Left ventricle myocardium superior (tissue), 1 donor: ENCODE data around the gene ZNF227. TPM values are rescaled to one million over a fixed set of nuclear protein-coding genes. Genes with fewer than 3 reads are reported as not detected.
"Not testable (repeated sequence)": the region's sequence is repeated elsewhere in the genome, so short reads cannot be mapped to it uniquely, and the experiment has no call there.

Experiments used
- ATAC-seq: fragments of 200-7000 bp; cut with Tn5 transposase; one replicate; pipeline ENCODE4 v1.9.1; 2020; ENCODE audit warnings: mild to moderate bottlenecking, moderate library complexity
- DNase-seq: peaks from one replicate; pipeline ENCODE4 v3.0.0-alpha.2; 2020
- intact Hi-C: fragments of 100-400 bp; cut with micrococcal nuclease; formaldehyde crosslinking; loops from one replicate; pipeline ENCODE4 v1.11.0; 2022
- long read RNA-seq: library from polyadenylated mRNA; unstranded; transcript quantifications from one replicate; pipeline ENCODE4 v2.0.0, GENCODE V29; 2021
- total RNA-seq: library from RNA; stranded (reverse); fragmentation: NEBNext Ultra II Directional; extraction: Animal tissue kit (Norgen Biotek cat#: 25700); gene quantifications from one replicate; pipeline ENCODE4 v1.2.1, GENCODE V29; 2021
- donor health status: DM: no; HTN: yes; CAD: no; lungs with severe emphysema.

The ZNF227 gene
- total RNA-seq: 11.5 TPM
- long read RNA-seq, partial matches to known transcripts: 0 of 7 reads
- long read RNA-seq, other reads (novel, unspliced or antisense): 5 of 7 reads

- intact Hi-C loops: no loop called here
- ATAC-seq (peak; percentile 97), DNase-seq (peak; percentile 94)
Observed at GRCh38 chr19:44212250-44212865, at the start of gene ZNF227. Gene ZNF227, plus strand, starts transcription at chr19:44212532. Its CDS starts 5,261 bp downstream, at chr19:44217793.

GRCh38 chr19:44163789-44164188 is 48.5 kb upstream of the ZNF227 start:
- no peak for ATAC-seq
- no peak for DNase-seq
- intact Hi-C loops: no loop called here

- intact Hi-C loops: no loop called here
- ATAC-seq (no peak), DNase-seq (no peak)
Observed at GRCh38 chr19:44164327-44164672, 48.0 kb upstream of the ZNF227 start.

GRCh38 chr19:44164673-44165512 is 47.4 kb upstream of the ZNF227 start, which contains the start of gene ZNF226:
Gene ZNF226, plus strand, starts transcription at chr19:44165100. Its CDS starts 4,981 bp downstream, at chr19:44170081.
- intact Hi-C loops: no loop called here
- DNase-seq (peak; percentile 85), ATAC-seq (peak; percentile 99)

- DNase-seq, ATAC-seq, intact Hi-C loops: not testable (repeated sequence)
Observed at GRCh38 chr19:44170660-44171059, 41.7 kb upstream of the ZNF227 start.

- ATAC-seq: no peak
- intact Hi-C loops: no loop called here
Observed at GRCh38 chr19:44176590-44176989, 35.7 kb upstream of the ZNF227 start.

GRCh38 chr19:44180968-44181367 is 31.4 kb upstream of the ZNF227 start:
- intact Hi-C loops: no loop called here
- no peak for DNase-seq
- ATAC-seq: no peak

More at GRCh38 chr19:44176590-44176989, 35.7 kb upstream of the ZNF227 start:
- DNase-seq: no peak

- intact Hi-C loops: no loop called here
- DNase-seq (no peak), ATAC-seq (no peak)
Observed at GRCh38 chr19:44182145-44182544, 30.2 kb upstream of the ZNF227 start.

GRCh38 chr19:44190020-44190419 is 22.3 kb upstream of the ZNF227 start:
- ATAC-seq: no peak
- no peak for DNase-seq
- intact Hi-C loops: no loop called here

- ATAC-seq (no peak), DNase-seq (no peak)
- intact Hi-C loops: no loop called here
Observed at GRCh38 chr19:44192127-44192526, 20.2 kb upstream of the ZNF227 start.

- DNase-seq: no peak
- intact Hi-C loops: no loop called here
- no peak for ATAC-seq
Observed at GRCh38 chr19:44196772-44197171, 15.6 kb upstream of the ZNF227 start.

GRCh38 chr19:44202470-44202869 is 9.9 kb upstream of the ZNF227 start:
- intact Hi-C loops: no loop called here
- ATAC-seq (no peak), DNase-seq (no peak)

- DNase-seq (no peak), ATAC-seq (no peak)
- intact Hi-C loops: no loop called here
Observed at GRCh38 chr19:44202974-44203373, 9.4 kb upstream of the ZNF227 start.

- intact Hi-C loops, ATAC-seq, DNase-seq: not testable (repeated sequence)
Observed at GRCh38 chr19:44203877-44204276, 8.5 kb upstream of the ZNF227 start.

- DNase-seq (no peak), ATAC-seq (no peak)
- intact Hi-C loops: no loop called here
Observed at GRCh38 chr19:44204772-44205171, 7.6 kb upstream of the ZNF227 start.

GRCh38 chr19:44207126-44207803 is 5.1 kb upstream of the ZNF227 start:
- ATAC-seq (peak; percentile 96), DNase-seq (peak; percentile 89)
- intact Hi-C loops: no loop called here

- ATAC-seq (peak; percentile 23), DNase-seq (no peak)
- intact Hi-C loops: no loop called here
Observed at GRCh38 chr19:44212866-44213346, 574 bp downstream of the ZNF227 start.

- intact Hi-C loops, ATAC-seq, DNase-seq: not testable (repeated sequence)
Observed at GRCh38 chr19:44219926-44220325, 7.6 kb downstream of the ZNF227 start.

- DNase-seq, intact Hi-C loops, ATAC-seq: not testable (repeated sequence)
Observed at GRCh38 chr19:44220761-44221160, 8.4 kb downstream of the ZNF227 start.

GRCh38 chr19:44221291-44221690 is 9.0 kb downstream of the ZNF227 start:
- ATAC-seq, DNase-seq, intact Hi-C loops: not testable (repeated sequence)
